Smooth muscle cell (in vitro differentiated cells): ENCODE results near the gene NPL. TPM values are rescaled to one million over a fixed set of nuclear protein-coding genes. Genes with fewer than 3 reads are reported as not detected.

ENCODE experiments used
- DNase-seq: peaks from one replicate; lab custom pipeline; 2025; ENCODE audit not compliant: unreplicated experiment; lab: John Stamatoyannopoulos, UW
- H2AFZ ChIP-seq: fragments of 200-600 bp; sonication (generic); 2 replicates; pipeline ENCODE4 v1.6.0; 2016; ENCODE audit warnings: antibody characterized with exemption, low read depth, mild to moderate bottlenecking
- H3F3A ChIP-seq: fragments of 200-600 bp; sonication (generic); 2 replicates; pipeline ENCODE4 v1.6.0; 2017; ENCODE audit warnings: antibody characterized with exemption, low read depth
- H3K27ac ChIP-seq: fragments of 200-600 bp; sonication (generic); 2 replicates; pipeline ENCODE4 v1.5.1; 2016; ENCODE audit warnings: low read depth, mild to moderate bottlenecking
- H3K27me3 ChIP-seq: fragments of 200-600 bp; sonication (generic); 2 replicates; pipeline ENCODE4 v1.6.1; 2016; ENCODE audit warnings: low read depth, mild to moderate bottlenecking
- H3K36me3 ChIP-seq: fragments of 200-600 bp; sonication (generic); 2 replicates; pipeline ENCODE4 v1.5.1; 2016; ENCODE audit warnings: low read depth
- H3K4me1 ChIP-seq: fragments of 200-600 bp; sonication (generic); 2 replicates; pipeline ENCODE4 v1.5.1; 2016; ENCODE audit warnings: low read depth
- H3K4me2 ChIP-seq: fragments of 200-600 bp; sonication (generic); 2 replicates; pipeline ENCODE4 v1.6.0; 2016; ENCODE audit warnings: mild to moderate bottlenecking
- H3K4me3 ChIP-seq: fragments of 200-600 bp; sonication (generic); 2 replicates; pipeline ENCODE4 v1.5.1; 2016; ENCODE audit warnings: mild to moderate bottlenecking
- H3K79me2 ChIP-seq: fragments of 200-600 bp; sonication (generic); 2 replicates; pipeline ENCODE4 v1.6.0; 2016; ENCODE audit warnings: low read depth, mild to moderate bottlenecking
- H3K9ac ChIP-seq: fragments of 200-600 bp; sonication (generic); 2 replicates; pipeline ENCODE4 v1.6.0; 2016; ENCODE audit warnings: low read depth
- H3K9me3 ChIP-seq: fragments of 200-600 bp; sonication (generic); replicated peaks from 2 replicates; pipeline ENCODE4 v1.5.1; 2016; ENCODE audit warnings: low read depth
- H4K20me1 ChIP-seq: fragments of 200-600 bp; sonication (generic); 2 replicates; pipeline ENCODE4 v1.6.0; 2016; ENCODE audit warnings: low read depth
- CTCF ChIP-seq: fragments of 200-600 bp; sonication (generic); IDR thresholded peaks from 2 replicates; pipeline ENCODE4 v1.5.1; 2017; ENCODE audit warnings: borderline replicate concordance, mild to moderate bottlenecking, antibody characterized with exemption; ENCODE audit not compliant: insufficient read depth, poor library complexity, severe bottlenecking
- WGBS: methylation state at CpG from one replicate; pipeline ENCODE4 v1.1.7; 2016; ENCODE audit warnings: low lambda C conversion rate; 5-methylcytosine and 5-hydroxymethylcytosine counted together
- polyA plus RNA-seq: library from polyadenylated mRNA; unstranded; fragments of >200 nt; fragmentation: Nextera tagmentation; extraction: Ambion mirVana; gene quantifications from 2 replicates; pipeline ENCODE4 v1.2.1, GENCODE V29; 2016
- total RNA-seq: library from RNA; depleted of rRNA; stranded (reverse); fragments of >200 nt; gene quantifications from 2 replicates; pipeline ENCODE4 v1.2.3, GENCODE V29; 2014

NPL gene
- total and polyA plus RNA-seq, 2 experiments from 2014 or later: 1.3 to 1.4 TPM

DNA sequence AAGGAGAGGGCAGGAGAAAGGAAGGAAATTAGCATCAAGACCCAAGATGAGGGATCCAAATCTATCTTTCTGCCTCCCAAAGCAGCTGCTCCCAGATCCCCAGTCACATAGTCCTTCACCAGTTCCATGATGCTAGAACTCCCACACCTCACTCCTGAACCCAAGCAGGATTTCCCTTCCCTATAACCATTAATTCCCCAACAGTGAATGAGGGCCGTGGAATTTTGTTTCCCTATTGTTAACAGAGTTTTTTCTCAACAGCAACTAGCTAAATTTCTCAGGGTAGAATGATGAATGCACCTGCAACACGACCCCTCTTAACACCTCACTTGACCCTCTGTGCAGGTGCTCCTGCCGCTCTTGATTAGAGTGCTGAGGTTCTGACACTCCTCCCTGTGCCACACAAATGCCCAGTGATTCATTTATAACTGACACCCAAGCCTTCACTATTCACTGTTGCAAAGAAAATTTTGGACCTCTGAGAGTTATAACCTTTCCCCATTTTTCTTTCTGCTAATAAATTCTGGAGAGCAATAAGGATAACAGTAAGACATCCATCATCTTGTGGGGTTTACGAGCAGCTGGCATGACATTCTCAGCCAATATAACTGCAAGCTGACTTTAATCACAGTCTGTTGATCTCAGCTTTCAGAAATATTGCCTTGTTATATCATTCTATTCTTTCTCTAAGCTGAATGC, 25.4 kb upstream of the NPL start:
- no peak overlapping the region for H3K27ac ChIP-seq
- 89% methylated on average over 4 of the region's 4 CpGs for WGBS
- H3K4me1 ChIP-seq: no peaks in the 10 kb centered on the region
- H3K9ac ChIP-seq: no peak overlapping the region
- H3K79me2 ChIP-seq: no peaks in the 10 kb centered on the region
- H3K27me3 ChIP-seq: no peaks in the 10 kb centered on the region
- no peak overlapping the region for H3K4me2 ChIP-seq
- no peak for TF ChIP-seq CTCF
- H2AFZ ChIP-seq: no peak overlapping the region
- no peak for DNase-seq
- H4K20me1 ChIP-seq: no peaks in the 10 kb centered on the region
- no peak overlapping the region for H3K4me3 ChIP-seq
- no peaks in the 10 kb centered on the region for H3K36me3 ChIP-seq
- H3K9me3 ChIP-seq: no peaks in the 10 kb centered on the region
- no peaks in the 10 kb centered on the region for H3F3A ChIP-seq

DNA sequence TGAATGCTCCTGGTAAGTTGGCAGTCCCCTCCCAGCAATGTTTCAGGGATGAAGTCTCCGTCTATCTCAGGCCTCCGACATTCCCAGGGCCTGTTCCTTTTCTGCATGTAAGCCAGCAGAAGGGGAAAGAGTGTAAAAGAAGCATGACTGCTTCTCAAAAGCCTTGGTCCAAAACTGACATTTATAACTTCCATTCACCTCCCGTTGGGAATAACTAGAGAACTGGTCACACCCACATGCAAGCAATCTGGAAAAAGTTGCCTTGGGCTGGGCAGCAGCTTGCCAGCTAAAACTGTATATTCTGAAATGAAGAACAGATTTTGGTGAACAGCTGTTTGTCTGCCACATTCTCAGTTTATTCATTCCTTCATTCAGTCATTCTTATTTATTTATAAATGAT, 24.2 kb upstream of the NPL start:
- Histone ChIP-seq H3K36me3 (no peaks in the 10 kb centered on the region), H3K4me2 (no peak overlapping the region), H3K4me3 (no peak overlapping the region), H3K27ac (no peak overlapping the region), H3K9me3 (no peaks in the 10 kb centered on the region), H3F3A (no peaks in the 10 kb centered on the region), H4K20me1 (no peaks in the 10 kb centered on the region), H3K9ac (no peak overlapping the region), H2AFZ (no peak overlapping the region), H3K27me3 (no peaks in the 10 kb centered on the region), H3K4me1 (no peaks in the 10 kb centered on the region), H3K79me2 (no peaks in the 10 kb centered on the region)
- no peak for DNase-seq
- TF ChIP-seq CTCF: no peak
- 45% methylated on average over 3 of the region's 3 CpGs for WGBS

DNA sequence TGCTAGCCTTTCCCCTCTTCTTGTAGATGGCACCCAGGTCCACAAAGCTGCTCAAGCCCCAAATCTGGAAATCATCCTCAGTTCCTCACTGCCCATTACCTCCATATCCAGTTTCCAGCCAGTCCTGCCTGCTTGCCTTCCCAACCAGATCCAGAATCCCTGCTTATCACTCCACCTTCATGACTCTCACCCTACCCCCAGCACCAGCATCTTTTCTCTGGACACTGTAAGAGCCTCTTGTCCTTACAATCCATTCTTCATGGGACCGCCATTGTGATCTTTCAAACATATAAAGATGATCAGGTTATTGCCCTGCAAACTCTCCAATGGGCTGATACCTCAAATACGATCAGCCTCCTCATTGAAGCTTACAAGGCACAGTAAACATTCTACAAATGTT, 23.5 kb upstream of the NPL start:
- Histone ChIP-seq H3K4me2 (no peak overlapping the region), H3K36me3 (no peaks in the 10 kb centered on the region), H4K20me1 (no peaks in the 10 kb centered on the region), H2AFZ (no peak overlapping the region), H3K27ac (no peak overlapping the region), H3F3A (no peaks in the 10 kb centered on the region), H3K9ac (no peak overlapping the region), H3K9me3 (no peaks in the 10 kb centered on the region), H3K4me3 (no peak overlapping the region), H3K79me2 (no peaks in the 10 kb centered on the region), H3K4me1 (no peaks in the 10 kb centered on the region), H3K27me3 (no peaks in the 10 kb centered on the region)
- 97% methylated on average over 2 of the region's 2 CpGs for WGBS
- no peak for DNase-seq
- no peak for TF ChIP-seq CTCF
